Amygdala (tissue), 56 donors: Measurements from ENCODE around the gene RITA1.
A peak's percentile ranks its signal among the peaks of the same experiment; 100 is the strongest.
"Not testable (repeated sequence)": the region's sequence is repeated elsewhere in the genome, so short reads cannot be mapped to it uniquely, and the experiment has no call there.

Source experiments
- DNase-seq, 56 donors: peaks; one replicate each; lab custom pipeline; 2025; lab: John Stamatoyannopoulos, UW

Gene RITA1, protein sequence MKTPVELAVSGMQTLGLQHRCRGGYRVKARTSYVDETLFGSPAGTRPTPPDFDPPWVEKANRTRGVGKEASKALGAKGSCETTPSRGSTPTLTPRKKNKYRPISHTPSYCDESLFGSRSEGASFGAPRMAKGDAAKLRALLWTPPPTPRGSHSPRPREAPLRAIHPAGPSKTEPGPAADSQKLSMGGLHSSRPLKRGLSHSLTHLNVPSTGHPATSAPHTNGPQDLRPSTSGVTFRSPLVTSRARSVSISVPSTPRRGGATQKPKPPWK

DNA sequence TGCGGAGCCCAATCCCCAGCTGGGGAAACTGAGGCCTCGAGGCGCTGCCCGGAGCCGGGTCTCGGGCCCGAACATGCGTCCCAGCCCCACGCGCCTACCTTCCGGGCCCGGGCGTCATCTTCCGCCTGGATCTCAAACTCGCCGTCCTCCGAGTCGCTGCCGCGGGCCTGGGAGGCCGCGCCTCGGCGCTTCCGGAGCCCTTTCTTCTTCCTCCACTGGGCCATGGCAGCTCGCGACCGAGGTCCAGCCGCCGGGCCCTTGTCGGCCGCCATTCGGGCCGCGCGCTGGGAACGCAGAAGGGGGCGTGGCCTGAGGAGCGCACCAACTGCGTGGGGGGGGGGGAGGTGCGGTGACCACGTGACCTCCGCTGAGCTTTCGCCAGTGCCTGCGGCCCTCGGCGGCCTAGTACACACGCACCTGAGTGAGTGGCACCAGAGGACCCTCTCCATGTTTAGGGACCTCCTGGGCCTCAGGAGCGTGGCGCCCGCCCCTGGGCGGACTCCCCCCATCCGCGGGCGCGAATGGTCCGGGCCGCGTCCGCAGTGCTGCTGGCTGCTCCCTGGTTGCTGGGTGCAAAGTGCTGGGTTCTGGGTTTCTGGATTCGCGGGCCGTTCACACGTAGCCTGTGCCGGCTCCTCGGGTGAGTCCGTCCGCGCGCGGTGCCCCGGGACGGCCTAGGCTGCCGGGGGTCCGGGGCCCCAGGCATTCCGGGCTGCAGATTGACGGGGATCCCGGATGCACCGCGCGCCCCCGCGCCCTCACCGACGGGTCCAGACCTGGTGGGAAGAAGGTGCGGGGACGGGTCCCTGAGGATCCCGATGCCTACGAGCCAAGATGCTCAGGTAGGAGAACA, at the start of gene RITA1, which contains the start of gene DDX54:
Gene RITA1 (plus strand): TSS at position 542 of the 853 bp plus-strand sequence. CDS start 1,026 bp downstream, outside the sequence.
Gene DDX54 (minus strand): TSS at position 299 of the 853 bp plus-strand sequence. CDS start 27 bp downstream, at position 272.
- peak in 54 of 56 donors; percentile 26 to 90 (median 76) for DNase-seq

DNA sequence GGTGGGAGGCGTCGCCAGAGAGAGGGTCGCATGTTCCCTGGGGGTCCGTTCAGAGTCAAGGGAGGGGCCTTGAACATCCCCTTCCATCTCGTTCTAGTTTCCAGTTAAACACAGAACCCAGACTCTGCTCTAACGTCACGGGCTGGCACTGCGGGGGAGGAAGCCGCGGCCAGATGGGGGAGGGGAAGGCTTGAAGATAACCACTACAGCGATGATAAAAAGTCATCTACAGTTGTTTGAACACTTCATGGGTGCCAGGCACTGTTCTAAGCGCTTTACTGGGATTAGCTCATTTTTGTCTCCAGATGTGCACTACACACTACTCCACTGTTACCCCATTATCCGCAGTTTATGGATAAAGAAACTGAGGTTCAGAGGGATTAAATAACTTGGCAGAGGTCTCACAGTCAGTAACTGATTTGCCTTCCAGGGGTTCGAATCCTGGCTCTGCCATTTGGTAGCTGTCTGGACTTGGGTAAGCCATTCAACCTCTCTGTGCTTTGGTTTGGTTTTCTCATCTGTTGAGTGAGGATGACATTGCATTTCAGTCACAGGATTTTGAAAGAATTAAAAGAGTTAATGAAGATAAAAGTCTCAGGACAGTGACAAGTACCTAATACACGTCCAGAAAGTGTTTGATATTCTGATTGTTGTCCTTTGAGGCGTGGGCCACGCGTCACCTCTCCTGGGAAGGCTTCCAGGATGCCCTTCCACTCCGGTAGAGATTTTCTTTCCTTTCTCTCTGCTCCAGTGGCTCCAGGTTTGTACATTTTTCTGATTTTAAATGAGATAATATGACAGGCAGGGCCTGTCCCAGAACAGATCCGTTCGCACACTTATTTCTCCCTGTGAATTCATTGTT, 49.2 kb upstream of the RITA1 start:
- DNase-seq = peak in 45 of 56 donors; percentile 17 to 90 (median 65)

DNA sequence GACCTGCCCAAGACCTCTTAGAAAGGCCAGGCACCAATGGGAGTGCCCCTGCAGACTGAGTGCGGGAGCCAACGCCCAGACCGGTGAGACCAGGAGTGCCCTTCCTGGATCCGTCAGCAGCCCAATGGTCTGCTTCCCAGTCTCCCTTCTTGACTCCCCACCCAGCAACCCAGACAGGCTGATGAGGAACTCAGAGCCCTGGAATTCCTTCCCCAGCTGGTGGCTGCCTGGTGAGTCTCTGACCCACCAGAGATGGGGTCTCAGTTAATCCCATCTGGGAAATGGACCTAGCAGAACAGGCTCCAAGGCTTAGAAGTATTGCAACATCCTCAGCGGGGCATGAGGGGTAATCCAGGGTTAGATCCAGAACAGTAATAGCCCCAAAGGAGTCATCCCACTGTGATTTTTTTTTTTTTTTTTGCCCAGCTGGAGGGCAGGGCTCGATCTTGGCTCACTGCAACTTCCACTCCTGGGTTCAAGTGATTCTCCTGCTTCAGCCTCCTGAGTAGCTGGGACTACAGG, 48.5 kb upstream of the RITA1 start:
- no peak for DNase-seq

DNA sequence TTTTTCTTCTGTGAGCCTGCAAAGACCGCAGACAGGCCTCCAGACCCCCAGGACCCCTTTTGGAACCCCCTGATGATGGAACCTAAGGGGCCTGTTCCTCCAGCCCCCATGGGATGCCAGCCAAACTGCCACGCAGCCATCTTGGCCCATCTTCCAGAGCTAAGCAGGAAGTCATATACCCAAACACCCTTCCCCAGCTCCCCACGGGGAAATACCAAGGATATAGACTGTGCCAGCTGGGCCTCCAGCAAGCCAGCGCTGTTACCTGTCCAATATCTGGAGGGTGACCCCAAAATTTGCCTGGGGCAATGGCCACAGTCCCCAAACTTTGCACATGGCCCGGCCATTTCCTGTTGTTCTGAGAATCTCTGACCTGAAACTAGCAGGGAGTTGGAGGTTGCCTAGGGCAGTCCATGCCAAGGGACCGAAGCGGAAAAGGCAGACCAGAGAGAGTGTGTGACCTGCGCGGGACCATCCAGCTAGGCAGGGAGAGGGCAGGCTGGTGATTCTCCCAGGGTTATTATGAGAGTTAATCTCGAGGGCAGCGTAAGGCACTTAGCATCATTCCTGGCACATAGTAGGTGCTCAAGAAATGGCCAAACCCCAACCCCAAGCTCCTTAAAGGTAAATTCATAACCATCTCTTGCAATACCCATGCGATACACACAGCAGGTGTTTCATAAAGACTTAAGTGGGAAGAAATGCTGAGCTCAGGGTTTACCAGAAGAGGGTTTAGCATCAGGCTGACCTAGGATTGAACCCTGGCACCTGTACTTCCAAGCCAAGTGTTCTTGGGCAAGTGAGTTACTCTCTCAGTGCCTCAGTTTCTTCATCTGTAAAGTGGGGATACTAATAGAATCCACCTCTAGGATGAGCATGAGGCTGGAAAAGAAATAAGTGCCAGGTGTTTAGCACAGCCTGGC, 47.4 kb upstream of the RITA1 start:
- DNase-seq = no peak

DNA sequence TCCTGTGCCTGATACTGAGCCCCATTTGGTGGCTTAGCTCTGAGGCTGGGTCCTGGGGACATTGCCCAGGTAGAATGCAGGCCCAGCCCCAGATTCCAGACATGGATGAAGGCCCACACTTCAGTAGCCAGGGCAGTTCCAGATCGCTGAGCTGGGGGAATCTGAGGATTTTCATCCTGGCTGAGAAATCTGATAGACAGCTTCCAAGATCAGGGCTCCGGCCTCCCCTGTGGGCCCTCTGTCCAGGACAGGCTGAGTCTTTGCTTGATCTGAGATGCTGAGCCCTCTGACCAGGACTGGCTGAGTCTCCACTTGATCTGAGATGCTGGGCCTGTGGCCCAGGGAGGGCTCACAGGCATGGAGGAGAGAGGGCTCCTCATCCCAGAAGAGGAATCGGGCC, 46.7 kb upstream of the RITA1 start:
- DNase-seq = no peak

DNA sequence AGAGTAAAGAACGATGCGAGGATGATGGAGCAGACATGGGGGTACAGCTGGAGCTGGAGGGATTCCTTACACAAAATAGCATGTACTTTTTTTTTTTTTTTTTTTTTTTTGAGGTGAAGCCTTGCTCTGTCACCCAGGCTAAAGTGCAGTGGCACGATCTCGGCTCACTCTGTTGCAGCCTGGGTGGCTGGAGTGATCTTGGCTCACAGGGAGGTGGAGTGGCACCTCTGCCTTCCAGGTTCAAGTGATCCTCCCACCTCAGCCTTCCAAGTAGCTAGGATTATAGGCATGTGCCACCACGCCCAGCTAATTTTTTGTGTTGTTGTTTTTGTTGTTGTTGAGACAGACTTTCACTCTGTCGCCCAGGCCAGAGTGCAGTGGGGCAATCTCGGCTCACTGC, 44.8 kb upstream of the RITA1 start:
- DNase-seq = no peak

DNA sequence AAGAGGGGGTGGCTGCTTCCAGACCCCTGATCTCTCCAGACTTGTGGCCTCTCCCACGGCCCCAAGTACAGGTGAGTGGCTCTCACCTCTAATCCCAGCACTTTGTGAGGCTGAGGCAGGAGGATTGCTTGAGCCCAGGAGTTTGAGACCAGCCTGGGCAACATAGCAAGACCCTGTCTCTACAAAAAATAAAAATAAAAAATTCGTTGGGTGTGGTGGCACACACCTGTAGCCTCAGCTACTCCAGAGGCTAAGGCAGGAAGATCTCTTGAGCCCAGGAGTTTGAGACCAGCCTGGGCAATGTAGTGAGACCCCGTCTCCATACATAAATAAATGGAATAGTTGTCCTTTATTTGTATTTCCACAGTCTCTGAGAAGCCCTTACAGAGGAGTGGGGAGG, 43.8 kb upstream of the RITA1 start:
- not testable (repeated sequence) for DNase-seq

DNA sequence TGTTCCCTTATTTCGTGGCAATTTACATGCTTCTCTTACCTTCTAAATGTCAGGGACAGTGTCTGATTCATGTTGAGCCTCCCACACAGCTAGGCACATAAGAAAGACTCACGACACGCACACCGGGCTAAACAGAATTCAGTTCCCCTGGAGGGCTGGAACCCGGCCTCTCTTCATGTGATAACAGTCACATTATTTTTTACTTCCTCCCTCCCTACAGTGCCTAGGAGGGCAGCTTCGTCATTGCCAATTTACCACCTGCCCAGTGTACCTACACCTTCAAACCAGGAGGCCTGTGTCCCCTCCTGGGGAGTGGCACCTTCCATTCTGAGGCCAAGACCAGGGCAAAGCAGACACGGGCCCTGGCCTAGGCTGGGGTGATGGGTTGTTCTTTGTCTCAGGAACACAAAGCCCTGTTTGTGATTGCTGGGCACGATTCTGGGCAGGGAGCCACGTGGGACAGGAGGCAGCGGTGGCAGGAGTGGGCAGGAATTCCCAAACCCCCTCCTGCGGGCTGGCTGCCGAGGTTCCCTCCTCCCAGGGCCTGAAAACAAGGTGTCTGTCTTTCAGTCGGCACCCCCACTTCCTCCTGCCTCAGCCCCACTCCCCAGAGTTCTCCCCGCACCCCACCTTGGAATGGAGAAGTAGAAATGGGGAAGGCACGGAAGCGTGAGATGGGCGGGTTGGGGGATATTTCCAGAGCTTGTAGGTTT, 43.2 kb upstream of the RITA1 start:
- peak in 54 of 56 donors; percentile 45 to 94 (median 81) for DNase-seq

DNA sequence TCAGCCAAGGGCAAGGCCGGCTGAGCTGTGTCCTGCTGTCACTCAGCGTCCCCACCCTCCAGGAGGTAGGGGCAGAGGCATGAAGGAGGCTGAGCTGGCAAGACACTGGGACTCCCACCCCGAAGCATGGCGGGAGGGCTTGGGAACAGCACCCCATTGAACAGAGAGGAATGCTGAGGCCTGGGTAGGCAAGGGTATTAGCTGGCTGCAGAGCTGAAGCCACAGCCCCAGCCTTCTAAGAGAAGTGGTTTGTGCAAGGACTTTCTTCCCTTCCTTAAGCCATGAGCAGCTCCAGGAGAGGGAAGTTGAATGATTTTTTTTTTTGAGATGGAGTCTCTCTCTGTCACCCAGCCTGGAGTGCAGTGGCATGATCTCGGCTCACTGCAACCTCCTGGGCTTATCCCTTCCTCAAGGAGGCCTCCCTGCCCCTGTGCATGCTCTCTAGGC, 42.6 kb upstream of the RITA1 start:
- peak in 1 of 56 donors; percentile 49 for DNase-seq

DNA sequence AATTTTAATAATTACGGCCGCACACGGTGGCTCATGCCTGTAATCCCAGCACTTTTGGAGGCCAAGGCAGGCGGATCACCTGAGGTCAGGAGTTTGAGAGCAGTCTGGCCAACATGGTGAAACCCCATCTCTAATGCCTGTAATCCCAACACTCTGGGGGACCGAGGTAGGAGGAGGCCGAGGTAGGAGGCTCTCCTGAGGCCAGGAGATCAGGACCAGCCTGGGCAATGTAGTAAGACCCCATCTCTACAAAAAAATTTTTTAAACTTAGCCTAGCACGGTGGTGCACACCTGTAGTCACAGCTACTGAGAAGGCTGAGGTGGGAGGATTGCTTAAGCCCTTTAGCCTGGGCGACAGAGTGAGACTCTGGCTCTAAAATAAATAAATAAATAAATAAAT, 41.6 kb upstream of the RITA1 start:
- no peak for DNase-seq

DNA sequence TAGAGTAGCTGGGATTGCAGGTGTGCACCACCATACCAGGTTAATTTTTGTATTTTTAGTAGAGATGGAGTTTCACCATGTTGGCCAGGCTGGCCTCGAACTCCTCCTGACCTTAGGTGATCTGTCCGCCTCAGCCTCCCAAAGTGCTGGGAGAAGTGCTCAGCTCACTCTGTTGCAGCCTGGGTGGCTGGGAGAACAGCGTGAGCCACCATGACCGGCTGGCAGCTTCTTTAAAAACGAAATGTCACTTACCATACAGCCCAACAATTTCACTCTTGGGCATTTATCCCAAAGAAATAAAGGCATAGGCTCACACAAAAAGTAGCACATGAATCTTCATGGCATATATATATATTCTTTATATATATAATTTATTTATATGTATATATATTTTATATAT, 40.7 kb upstream of the RITA1 start:
- DNase-seq = no peak

DNA sequence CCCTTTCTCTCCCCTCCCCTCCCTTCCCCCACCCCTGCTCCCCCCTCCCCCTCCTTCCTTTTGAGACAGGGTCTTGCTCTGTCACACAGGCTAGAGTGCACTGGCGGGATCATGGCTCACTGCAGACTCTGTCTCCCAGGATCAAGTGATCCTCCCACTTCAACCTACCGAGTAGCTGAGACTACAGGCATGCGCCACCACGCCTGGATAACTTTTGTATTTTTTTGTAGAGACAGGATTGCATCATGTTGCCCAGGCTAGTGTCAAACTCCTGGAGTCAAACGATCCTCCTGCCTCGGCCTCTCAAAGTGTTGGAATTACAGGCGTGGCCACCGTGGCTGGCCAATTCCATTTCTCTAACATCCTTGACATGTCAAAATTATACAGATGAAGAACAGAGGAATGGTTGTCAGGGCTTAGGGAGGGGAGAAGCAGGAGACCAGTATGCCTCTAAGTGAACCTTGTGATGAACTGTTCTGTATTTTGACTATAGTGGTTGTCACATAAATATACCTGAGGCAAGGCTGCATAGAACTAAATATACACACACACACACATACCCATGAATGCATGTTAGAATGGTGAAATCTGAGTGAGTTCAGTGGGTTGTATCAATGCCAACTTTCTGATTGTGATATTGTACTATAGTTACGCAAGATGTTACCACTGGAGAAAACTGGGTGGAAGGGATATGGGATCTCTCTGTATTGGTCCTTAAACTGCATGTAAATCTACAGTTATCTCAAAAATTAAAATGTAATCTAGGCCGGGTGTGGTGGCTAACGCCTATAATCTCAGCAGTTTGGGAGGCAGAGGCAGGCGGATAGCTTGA, 39.6 kb upstream of the RITA1 start:
- no peak for DNase-seq

DNA sequence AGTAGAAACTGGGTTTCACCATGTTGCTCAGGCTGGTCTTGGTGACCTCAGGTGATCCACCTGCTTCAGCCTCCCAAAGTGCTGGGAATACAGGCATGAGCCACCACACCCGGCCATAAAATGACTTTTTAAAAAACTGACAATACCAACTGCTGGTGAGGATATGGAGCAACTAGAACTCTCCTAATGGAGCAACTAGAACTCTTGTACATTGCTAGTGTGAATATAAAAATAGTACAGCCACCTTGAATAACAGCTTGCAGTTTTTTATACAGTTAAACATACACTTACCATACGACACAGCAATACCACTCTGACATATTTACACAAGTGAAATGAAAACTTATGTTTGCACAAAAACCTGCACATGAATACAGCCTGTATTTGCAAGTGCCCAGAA, 38.5 kb upstream of the RITA1 start:
- DNase-seq = no peak

DNA sequence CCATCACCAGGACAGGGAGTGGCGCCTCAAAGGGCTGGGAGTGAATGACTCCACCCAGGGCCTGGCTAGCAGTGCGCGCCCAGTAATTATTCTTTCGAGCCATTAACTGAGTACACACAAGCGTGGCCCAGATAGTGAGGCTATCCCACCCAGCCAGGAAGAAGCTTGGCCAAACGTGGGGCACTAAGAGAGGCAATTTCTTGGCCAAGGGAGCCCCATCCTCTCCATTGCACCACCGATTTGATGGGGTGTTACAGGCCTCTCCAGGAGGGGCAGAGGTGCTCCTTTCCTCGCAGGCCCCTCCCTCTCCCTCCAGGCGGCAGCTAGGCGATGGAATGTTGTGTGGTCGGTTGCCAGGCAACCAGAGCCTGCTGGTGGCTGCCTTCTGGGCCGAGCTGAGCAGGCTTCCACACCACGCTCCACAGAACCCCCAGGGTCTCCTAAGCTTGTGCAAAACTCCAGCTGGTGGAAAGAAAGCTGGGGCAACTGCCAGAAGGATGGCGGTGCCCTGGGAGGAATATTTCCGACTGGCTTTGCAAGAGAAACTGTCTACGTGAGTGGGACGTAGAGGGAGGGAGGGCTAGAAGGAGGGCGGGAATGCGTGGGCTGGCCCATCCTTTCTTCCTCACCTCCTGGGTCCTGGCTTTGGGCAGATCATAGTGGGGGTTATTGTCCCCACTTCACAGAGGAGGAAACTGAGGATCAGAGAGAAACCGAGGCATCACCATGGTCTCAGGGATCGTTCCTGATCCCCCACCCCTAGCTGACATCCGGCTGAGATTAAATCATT, 36.0 kb upstream of the RITA1 start, which contains the start of gene CFAP73:
Gene CFAP73 (plus strand): TSS at position 364 of the 790 bp plus-strand sequence. CDS start 134 bp downstream, at position 498.
- peak in 50 of 56 donors; percentile 14 to 78 (median 56) for DNase-seq

DNA sequence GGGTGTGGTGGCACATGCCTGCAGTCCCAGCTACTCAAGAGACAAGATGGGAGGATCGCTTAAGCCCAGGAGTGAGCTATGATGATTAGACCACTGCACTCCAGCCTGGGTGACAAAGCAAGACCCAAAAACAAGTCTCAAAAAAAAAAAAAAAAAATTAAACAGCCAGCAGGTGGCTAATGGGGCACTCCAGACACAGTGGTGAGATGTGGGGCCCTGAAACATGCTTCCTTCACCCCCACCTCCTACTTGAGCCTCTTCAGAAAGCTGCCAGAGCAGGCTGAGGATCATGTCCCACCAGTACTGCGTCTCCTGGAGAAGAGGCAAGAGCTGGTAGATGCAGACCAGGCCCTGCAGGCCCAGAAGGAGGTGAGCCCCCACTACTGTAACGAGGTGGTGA, 33.9 kb upstream of the RITA1 start:
- no peak for DNase-seq

DNA sequence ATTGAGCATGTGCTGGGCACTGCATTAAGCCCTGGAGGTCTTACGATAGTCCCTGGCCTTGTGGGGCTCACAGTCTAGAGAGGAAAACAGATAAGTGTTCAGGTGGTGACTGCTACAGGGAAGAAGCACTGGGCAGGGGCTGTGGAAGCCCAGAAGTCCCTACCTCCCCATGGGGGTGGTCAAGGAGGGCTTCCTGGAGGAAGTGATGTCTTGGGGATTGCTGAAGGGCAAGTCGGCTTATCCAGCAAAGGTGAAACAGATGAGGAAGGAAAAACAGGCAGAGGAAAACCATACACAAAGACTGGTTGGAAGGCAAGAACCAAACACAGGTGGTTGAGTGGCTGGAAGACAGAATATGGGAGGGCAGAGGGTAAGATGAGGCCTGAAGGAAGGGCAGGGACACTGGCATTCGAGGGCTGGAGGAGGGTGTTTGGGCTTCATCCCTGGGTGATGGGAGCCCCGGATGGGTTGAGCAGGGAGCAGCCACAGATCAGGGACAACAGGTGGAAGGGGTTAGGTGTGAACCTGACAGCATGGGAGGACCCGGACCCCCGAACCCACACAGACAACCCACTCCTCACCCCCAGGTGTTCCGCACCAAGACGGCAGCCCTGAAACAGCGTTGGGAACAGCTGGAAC, 33.2 kb upstream of the RITA1 start:
- DNase-seq = no peak
